ENCODE results near the gene CNBP. TPM values are rescaled to one million over a fixed set of nuclear protein-coding genes. Genes with fewer than 3 reads are reported as not detected.
A peak's percentile ranks its signal among the peaks of the same experiment; 100 is the strongest.

Gene CNBP
- total and polyA plus RNA-seq, 9 of the 15 experiments (the other 6 are each of a cell fraction or from before 2014, with no cell fraction given) = 284 to 717 (median 412) TPM

DNA sequence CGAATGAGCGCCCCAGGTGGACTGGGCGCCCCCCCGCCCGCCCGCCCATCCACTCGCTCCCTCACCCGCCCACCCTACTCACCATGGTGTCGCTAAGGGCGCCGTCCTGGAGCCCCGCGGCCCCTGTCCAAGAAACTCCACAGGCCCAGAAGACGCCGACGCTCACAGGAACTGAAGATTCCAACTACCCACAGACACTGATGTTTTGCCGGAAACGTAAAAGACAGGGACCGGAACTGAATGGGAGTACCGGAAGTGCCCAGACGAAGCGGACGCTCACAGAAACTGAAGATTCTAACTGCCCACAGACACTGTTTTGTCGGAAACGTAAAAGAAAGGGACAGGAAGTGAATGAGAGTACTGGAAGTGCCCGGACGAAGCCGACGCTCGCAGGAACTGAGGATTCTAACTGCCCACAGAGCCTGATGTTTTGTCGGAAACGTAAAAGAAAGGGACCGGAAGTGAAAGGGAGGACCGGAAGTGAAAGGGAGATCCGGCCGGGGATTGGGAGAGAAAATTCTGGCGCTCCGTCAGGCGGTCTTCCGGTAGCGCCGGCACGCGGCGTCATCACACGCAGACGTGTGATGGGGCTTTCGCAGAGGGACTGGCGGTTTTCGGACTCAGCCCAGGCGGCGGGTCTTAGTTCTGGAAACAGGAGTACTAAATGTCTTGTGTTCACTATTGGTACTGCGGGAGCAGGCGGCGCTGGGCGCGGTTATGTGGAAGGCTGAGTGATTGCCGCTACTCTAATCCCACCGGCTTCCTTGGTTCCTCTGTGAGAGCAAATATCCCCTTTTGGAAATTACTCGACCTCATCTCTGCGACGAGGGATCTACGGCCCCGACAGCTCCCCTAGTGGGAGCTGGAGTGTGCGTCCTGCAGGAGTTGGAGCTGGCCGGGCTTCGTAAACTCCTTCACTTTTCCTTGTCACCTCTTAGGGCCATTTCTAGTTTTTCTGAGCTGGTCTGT lies 22.5 kb downstream of the CNBP start, which contains the start of gene ISY1 (continued):
- TF ChIP-seq, protein P1, sequence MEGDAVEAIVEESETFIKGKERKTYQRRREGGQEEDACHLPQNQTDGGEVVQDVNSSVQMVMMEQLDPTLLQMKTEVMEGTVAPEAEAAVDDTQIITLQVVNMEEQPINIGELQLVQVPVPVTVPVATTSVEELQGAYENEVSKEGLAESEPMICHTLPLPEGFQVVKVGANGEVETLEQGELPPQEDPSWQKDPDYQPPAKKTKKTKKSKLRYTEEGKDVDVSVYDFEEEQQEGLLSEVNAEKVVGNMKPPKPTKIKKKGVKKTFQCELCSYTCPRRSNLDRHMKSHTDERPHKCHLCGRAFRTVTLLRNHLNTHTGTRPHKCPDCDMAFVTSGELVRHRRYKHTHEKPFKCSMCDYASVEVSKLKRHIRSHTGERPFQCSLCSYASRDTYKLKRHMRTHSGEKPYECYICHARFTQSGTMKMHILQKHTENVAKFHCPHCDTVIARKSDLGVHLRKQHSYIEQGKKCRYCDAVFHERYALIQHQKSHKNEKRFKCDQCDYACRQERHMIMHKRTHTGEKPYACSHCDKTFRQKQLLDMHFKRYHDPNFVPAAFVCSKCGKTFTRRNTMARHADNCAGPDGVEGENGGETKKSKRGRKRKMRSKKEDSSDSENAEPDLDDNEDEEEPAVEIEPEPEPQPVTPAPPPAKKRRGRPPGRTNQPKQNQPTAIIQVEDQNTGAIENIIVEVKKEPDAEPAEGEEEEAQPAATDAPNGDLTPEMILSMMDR (IDR thresholded peaks at IDR 0.05 in 2 of 3, conservative IDR thresholded peaks at IDR 0.05 in 1 of 3; ENCODE audit: insufficient read depth in 2 of 3, low read depth in 1 of 3, low read length in 3 of 3) = peak; percentile 75 to 82 (median 81)
- no peak for TF ChIP-seq SIRT6 (IDR thresholded peaks at IDR 0.05; ENCODE audit: low read depth, low read length)
- TF ChIP-seq CBX5 (IDR thresholded peaks at IDR 0.05; ENCODE audit: borderline replicate concordance, low read depth) = 0 out of 2 replicates have a peak, but pooled peaks have one; percentile 14
- peak; percentile 95 for TF ChIP-seq ELF1 (tag; IDR thresholded peaks at IDR 0.05)
- TF ChIP-seq, protein P2, sequence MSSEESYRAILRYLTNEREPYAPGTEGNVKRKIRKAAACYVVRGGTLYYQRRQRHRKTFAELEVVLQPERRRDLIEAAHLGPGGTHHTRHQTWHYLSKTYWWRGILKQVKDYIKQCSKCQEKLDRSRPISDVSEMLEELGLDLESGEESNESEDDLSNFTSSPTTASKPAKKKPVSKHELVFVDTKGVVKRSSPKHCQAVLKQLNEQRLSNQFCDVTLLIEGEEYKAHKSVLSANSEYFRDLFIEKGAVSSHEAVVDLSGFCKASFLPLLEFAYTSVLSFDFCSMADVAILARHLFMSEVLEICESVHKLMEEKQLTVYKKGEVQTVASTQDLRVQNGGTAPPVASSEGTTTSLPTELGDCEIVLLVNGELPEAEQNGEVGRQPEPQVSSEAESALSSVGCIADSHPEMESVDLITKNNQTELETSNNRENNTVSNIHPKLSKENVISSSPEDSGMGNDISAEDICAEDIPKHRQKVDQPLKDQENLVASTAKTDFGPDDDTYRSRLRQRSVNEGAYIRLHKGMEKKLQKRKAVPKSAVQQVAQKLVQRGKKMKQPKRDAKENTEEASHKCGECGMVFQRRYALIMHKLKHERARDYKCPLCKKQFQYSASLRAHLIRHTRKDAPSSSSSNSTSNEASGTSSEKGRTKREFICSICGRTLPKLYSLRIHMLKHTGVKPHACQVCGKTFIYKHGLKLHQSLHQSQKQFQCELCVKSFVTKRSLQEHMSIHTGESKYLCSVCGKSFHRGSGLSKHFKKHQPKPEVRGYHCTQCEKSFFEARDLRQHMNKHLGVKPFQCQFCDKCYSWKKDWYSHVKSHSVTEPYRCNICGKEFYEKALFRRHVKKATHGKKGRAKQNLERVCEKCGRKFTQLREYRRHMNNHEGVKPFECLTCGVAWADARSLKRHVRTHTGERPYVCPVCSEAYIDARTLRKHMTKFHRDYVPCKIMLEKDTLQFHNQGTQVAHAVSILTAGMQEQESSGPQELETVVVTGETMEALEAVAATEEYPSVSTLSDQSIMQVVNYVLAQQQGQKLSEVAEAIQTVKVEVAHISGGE (CRISPR knock-in tag; IDR thresholded peaks at IDR 0.05) = peak; percentile 94 to 99 (median 99)
- peak; percentile 31; the same call in 1 of the 2 replicates for TF ChIP-seq CBX1 (IDR thresholded peaks at IDR 0.05; ENCODE audit: low read depth)
- peak; percentile 50 to 57; a peak in 3 of 4 replicates for TF ChIP-seq SIX5 (IDR thresholded peaks at IDR 0.05; ENCODE audit: borderline replicate concordance in 1 of 2, insufficient read depth in 1 of 2, low read depth in 1 of 2, low read length in 2 of 2)
- TF ChIP-seq, protein P3, sequence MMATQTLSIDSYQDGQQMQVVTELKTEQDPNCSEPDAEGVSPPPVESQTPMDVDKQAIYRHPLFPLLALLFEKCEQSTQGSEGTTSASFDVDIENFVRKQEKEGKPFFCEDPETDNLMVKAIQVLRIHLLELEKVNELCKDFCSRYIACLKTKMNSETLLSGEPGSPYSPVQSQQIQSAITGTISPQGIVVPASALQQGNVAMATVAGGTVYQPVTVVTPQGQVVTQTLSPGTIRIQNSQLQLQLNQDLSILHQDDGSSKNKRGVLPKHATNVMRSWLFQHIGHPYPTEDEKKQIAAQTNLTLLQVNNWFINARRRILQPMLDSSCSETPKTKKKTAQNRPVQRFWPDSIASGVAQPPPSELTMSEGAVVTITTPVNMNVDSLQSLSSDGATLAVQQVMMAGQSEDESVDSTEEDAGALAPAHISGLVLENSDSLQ (IDR thresholded peaks at IDR 0.05) = peak; percentile 90
- TF ChIP-seq, protein P4, sequence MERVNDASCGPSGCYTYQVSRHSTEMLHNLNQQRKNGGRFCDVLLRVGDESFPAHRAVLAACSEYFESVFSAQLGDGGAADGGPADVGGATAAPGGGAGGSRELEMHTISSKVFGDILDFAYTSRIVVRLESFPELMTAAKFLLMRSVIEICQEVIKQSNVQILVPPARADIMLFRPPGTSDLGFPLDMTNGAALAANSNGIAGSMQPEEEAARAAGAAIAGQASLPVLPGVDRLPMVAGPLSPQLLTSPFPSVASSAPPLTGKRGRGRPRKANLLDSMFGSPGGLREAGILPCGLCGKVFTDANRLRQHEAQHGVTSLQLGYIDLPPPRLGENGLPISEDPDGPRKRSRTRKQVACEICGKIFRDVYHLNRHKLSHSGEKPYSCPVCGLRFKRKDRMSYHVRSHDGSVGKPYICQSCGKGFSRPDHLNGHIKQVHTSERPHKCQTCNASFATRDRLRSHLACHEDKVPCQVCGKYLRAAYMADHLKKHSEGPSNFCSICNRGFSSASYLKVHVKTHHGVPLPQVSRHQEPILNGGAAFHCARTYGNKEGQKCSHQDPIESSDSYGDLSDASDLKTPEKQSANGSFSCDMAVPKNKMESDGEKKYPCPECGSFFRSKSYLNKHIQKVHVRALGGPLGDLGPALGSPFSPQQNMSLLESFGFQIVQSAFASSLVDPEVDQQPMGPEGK (CRISPR knock-in tag; IDR thresholded peaks at IDR 0.05; ENCODE audit: borderline replicate concordance) = no peak
- peak; percentile 85 for TF ChIP-seq NR2C2 (CRISPR knock-in tag; IDR thresholded peaks at IDR 0.05)
- peak; percentile 98 for TF ChIP-seq NR2C2 (tag; IDR thresholded peaks at IDR 0.05)
- TF ChIP-seq JUND (IDR thresholded peaks at IDR 0.05; ENCODE audit: borderline replicate concordance, low read depth, low read length) = no peak
- TF ChIP-seq JUND (tag; IDR thresholded peaks at IDR 0.05; ENCODE audit: borderline replicate concordance, low read depth, low read length) = peak; percentile 64; the same call in 2 of the 3 replicates
- TF ChIP-seq ZSCAN29 (IDR thresholded peaks at IDR 0.05) = no peak
- 0 out of 2 replicates have a peak, but pooled peaks have one; percentile 16 for TF ChIP-seq FOSL1 (tag; conservative IDR thresholded peaks at IDR 0.05)

Data from K562 (cell line).